ENCODE data around the gene BATF3.

The BATF3 gene

DNA sequence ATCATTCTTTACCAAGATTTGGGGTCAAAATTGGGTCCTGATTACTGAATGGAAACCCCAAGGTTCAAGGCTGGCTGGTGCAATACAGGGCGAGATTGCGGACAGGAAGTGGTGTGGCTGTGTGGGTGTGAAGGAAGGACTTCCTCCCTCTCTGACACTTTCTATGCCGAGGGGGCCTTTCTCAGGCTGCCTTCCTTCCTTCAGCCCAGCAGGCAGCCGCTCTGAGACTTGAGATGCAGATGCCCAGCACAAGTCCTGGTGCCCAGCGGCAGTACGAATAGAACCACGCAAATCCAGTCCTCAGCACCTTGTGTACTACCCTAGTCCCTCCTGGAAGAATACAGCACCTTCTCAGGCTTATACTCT, 16.3 kb downstream of the BATF3 start:
- DNase-seq (ENCODE audit: low read depth): no peak
- TF ChIP-seq, protein P1, sequence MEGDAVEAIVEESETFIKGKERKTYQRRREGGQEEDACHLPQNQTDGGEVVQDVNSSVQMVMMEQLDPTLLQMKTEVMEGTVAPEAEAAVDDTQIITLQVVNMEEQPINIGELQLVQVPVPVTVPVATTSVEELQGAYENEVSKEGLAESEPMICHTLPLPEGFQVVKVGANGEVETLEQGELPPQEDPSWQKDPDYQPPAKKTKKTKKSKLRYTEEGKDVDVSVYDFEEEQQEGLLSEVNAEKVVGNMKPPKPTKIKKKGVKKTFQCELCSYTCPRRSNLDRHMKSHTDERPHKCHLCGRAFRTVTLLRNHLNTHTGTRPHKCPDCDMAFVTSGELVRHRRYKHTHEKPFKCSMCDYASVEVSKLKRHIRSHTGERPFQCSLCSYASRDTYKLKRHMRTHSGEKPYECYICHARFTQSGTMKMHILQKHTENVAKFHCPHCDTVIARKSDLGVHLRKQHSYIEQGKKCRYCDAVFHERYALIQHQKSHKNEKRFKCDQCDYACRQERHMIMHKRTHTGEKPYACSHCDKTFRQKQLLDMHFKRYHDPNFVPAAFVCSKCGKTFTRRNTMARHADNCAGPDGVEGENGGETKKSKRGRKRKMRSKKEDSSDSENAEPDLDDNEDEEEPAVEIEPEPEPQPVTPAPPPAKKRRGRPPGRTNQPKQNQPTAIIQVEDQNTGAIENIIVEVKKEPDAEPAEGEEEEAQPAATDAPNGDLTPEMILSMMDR (conservative IDR thresholded peaks at IDR 0.05; ENCODE audit: low read depth, low read length): no peak
- no peak overlapping the region for H3K4me3 ChIP-seq (ENCODE audit: low read depth, low read length)

DNA sequence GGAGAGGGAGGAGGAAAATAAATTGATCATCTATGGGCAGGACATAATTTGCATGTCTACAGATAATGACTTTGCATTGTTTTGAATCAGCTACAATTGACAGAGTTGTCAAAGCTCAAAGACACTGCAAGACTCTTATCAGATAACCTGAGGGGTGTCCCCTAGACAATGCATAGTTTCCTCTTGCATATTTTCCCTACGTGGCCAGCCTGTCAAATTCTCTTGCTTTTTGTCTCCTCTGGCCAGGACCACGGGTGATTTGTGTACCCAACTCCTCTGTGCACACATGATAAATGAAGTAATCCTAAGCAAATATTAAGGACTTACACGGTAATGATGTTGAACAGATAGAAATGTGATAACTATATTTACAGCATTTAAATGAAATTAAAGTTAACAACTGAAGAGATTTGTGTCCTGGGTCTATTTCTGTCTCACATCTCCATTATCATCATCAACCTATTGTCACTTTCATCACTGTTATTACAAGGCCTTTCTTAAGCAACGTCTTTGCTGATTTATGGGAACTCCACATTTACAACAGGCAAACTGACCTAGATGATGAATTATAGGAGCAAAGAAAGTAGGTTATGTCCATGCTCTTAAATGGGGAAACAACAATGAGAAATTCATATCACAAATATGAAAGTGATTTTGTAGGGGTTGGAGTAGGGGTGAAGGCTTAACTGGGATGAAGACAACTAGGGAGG, 18.8 kb downstream of the BATF3 start:
- no peak for DNase-seq (ENCODE audit: low read depth)
- H3K4me3 ChIP-seq (ENCODE audit: low read depth, low read length): no peak overlapping the region
- TF ChIP-seq, protein P1 (conservative IDR thresholded peaks at IDR 0.05; ENCODE audit: low read depth, low read length): no peak

DNA sequence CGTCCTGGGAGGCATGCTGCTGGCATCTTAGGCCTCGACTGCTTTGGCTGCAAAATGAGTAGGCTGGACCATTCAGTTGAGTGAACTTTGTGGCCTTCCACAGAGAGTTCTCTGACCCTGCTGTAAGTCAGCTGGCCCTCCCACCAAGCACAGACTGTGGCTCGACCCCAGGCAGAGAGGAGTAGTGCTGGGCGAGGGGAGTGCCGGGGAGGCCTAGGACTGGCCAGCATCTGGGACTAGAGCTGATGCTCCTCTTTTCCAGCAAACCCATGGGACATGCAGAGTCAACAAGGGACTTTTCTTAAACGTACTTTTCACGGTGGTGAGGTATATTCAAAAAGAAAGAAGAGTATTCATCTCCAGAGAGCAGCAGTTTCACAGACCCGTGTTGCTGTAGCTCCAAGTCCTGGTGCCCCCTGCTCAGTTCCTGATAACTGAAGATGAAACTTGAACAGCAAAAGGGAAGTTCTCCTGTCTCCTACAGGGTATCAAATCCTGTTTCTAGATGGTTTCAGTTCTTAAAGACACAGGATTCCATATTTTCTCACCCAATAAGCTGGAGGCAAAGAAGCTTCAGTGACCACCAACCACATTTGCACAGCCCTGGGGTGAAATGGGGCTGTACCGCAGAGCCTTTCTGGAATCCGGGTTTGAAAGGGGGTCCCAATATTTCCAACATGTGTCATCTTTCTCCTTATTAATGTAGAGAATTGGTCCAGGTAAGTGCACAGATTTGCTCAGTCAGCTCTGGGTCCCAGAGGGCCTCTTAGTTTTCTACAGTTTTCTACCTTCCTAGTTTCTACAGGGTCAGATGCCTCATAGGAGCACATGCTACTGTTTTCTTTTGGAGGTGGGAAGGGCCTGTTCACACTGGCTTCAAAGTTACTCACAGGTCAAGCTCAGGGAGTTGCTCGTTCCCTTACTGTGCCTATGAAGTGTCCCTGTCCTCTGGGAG, 20.9 kb downstream of the BATF3 start:
- no peak overlapping the region for H3K4me3 ChIP-seq (ENCODE audit: low read depth, low read length)
- DNase-seq (ENCODE audit: low read depth): no peak
- TF ChIP-seq, protein P1 (conservative IDR thresholded peaks at IDR 0.05; ENCODE audit: low read depth, low read length): no peak

DNA sequence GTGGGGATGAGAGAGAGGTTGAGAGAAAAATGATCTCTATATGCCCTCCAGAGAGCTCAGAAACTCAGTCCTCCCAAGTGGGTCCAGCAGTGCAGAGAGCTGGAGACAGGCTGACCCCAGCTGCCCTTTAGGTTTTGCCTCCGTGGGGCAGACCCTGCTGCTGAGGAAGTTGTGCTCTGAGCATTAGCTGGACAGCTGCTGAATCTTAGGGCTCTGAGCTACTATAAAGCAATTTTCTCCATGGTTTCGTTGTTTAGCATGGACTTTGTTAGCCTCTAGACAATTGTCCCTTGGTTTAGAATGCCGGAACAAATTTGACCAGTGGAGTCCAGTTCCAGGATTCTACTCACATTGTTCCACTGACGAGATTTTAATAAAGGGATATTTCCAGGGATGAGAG, 22.1 kb downstream of the BATF3 start:
- no peak overlapping the region for H3K4me3 ChIP-seq (ENCODE audit: low read depth, low read length)
- TF ChIP-seq, protein P1 (conservative IDR thresholded peaks at IDR 0.05; ENCODE audit: low read depth, low read length): no peak
- no peak for DNase-seq (ENCODE audit: low read depth)

DNA sequence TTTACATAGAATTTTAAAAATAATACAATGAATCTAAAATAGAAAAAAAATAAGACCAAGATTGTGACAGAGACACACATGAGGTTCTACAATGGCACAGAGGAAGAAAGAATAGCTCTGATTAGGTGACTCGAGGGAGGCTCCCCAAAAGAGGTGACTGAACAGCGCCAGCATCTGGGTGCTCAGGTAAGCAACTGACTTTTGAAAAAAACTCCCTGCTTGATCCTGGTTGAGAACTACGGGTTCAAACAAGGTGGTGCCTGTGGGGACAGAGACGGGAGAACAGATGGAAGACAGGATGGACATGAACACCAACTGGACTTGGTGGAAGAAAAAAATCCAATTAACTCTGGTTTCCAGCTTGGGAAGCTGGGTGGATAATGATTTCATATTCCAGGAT, 22.5 kb downstream of the BATF3 start:
- TF ChIP-seq, protein P1 (conservative IDR thresholded peaks at IDR 0.05; ENCODE audit: low read depth, low read length): no peak

DNA sequence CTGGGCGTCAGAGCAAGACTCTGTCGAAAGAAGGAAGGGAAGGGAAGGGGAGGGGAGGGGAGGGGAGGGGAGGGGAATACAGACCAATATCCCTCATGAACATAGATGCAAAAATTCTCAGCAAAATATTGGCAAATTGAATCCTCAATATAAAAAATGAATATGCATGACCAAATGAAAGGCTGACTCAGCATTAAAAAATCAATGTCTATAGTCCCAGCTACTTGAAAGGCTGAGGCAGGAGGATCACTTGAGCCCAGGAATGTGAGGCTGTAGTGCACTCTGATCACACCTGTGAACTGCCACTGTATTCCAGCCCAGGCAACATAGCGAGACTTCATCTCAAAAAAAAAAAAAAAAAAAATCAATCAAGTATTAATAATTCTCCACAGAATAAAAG, 24.0 kb downstream of the BATF3 start:
- no peak for DNase-seq (ENCODE audit: low read depth)
- no peak overlapping the region for H3K4me3 ChIP-seq (ENCODE audit: low read depth, low read length)
- TF ChIP-seq, protein P1 (conservative IDR thresholded peaks at IDR 0.05; ENCODE audit: low read depth, low read length): no peak

More for the DNA sequence above, 22.5 kb downstream of the BATF3 start:
- no peak overlapping the region for H3K4me3 ChIP-seq (ENCODE audit: low read depth, low read length)
- DNase-seq (ENCODE audit: low read depth): no peak

Measured in choroid plexus epithelial cell (primary cell).